SK-N-SH (cell line): ENCODE measurements around the gene HOXB9. TPM values are rescaled to one million over a fixed set of nuclear protein-coding genes. Genes with fewer than 3 reads are reported as not detected.
A peak's percentile ranks its signal among the peaks of the same experiment; 100 is the strongest.

ENCODE experiments used
- CTCF ChIA-PET: fragments of 300-600, 350-600 bp; formaldehyde crosslinking; extraction: SDS; loops from one replicate; lab custom pipeline; 2021; lab: Yijun Ruan, JAX
- POLR2A ChIA-PET: fragments of 350-600 bp; sonication (Branson Sonifier 250); formaldehyde crosslinking; extraction: SDS; loops from one replicate; lab custom pipeline; 2020; ENCODE audit warnings: antibody characterized with exemption, inconsistent platforms; lab: Yijun Ruan, JAX
- DNase-seq: peaks from one replicate; pipeline ENCODE4 v3.0.0; 2012
- H2AFZ ChIP-seq: fragments of 200-600 bp; sonication (generic); 2 replicates; pipeline ENCODE4 v1.8.1; 2016; ENCODE audit warnings: antibody characterized with exemption, mild to moderate bottlenecking, low read depth
- H3F3A ChIP-seq: fragments of 200-600 bp; sonication (generic); replicated peaks from 2 replicates; pipeline ENCODE3; 2016; ENCODE audit warnings: antibody characterized with exemption, mild to moderate bottlenecking; ENCODE audit not compliant: insufficient read depth
- H3K27ac ChIP-seq, 2 experiments: fragments of 200-500 bp in 1 of 2; fragments of 200-600 bp in 1 of 2; sonication (Bioruptor generic) in 1 of 2; sonication (generic), shearing (Covaris generic) in 1 of 2; 2 replicates each; pipeline versions ENCODE4 v1.5.1 to v1.6.1; 2014 to 2016; ENCODE audit warnings: low read depth in 2 of 2, inconsistent platforms in 1 of 2, low read length in 1 of 2, mild to moderate bottlenecking in 1 of 2, mixed read lengths in 1 of 2
- H3K27me3 ChIP-seq: fragments of 200-600 bp; sonication (generic), shearing (Covaris generic); 2 replicates; pipeline ENCODE4 v1.6.1; 2016; ENCODE audit warnings: mixed run types; ENCODE audit not compliant: insufficient read depth
- H3K36me3 ChIP-seq, 2 experiments: fragments of 200-500 bp in 1 of 2; fragments of 200-600 bp in 1 of 2; sonication (Bioruptor generic) in 1 of 2; sonication (generic) in 1 of 2; replicated peaks in 1 of 2; 2 replicates each; pipeline versions ENCODE3 to v1.5.1; 2014 to 2016; ENCODE audit warnings: low read length in 1 of 2, mild to moderate bottlenecking in 1 of 2; ENCODE audit not compliant: insufficient read depth in 2 of 2, control insufficient read depth in 1 of 2
- H3K4me1 ChIP-seq, 2 experiments: fragments of 200-500 bp in 1 of 2; fragments of 200-600 bp in 1 of 2; sonication (Bioruptor generic) in 1 of 2; sonication (generic), shearing (Covaris generic) in 1 of 2; 2 replicates each; pipeline versions ENCODE4 v1.5.1 to v1.6.1; 2014 to 2016; ENCODE audit warnings: low read depth in 1 of 2, low read length in 1 of 2, mixed run types in 1 of 2; ENCODE audit not compliant: insufficient read depth in 2 of 2, control insufficient read depth in 1 of 2
- H3K4me2 ChIP-seq: fragments of 200-600 bp; sonication (generic), shearing (Covaris generic); 2 replicates; pipeline ENCODE4 v1.6.1; 2017; ENCODE audit warnings: mixed run types
- H3K4me3 ChIP-seq, 2 experiments: fragments of 200-500 bp in 1 of 2; fragments of 200-600 bp in 1 of 2; sonication (Bioruptor generic) in 1 of 2; sonication (generic), shearing (Covaris generic) in 1 of 2; 2 replicates each; pipeline versions ENCODE4 v1.5.1 to v1.8.1; 2014 to 2016; ENCODE audit warnings: low read depth in 2 of 2, inconsistent platforms in 1 of 2, low read length in 1 of 2, mild to moderate bottlenecking in 1 of 2, mixed read lengths in 1 of 2, moderate library complexity in 1 of 2
- H3K79me2 ChIP-seq: fragments of 200-600 bp; sonication (generic); 2 replicates; pipeline ENCODE4 v1.8.1; 2017; ENCODE audit warnings: mild to moderate bottlenecking; ENCODE audit not compliant: insufficient read depth
- H3K9ac ChIP-seq: fragments of 200-600 bp; sonication (generic); 2 replicates; pipeline ENCODE4 v1.6.1; 2017; ENCODE audit warnings: mixed run types
- H3K9me2 ChIP-seq: fragments of 200-600 bp; sonication (generic); 2 replicates; pipeline ENCODE4 v1.6.1; 2017; ENCODE audit warnings: mixed run types
- H3K9me3 ChIP-seq: fragments of 200-600 bp; sonication (generic); 2 replicates; pipeline ENCODE4 v1.6.1; 2017; ENCODE audit warnings: mixed run types, mild to moderate bottlenecking, moderate library complexity
- H4K20me1 ChIP-seq: fragments of 200-600 bp; sonication (generic); 2 replicates; pipeline ENCODE4 v1.6.1; 2017; ENCODE audit warnings: mild to moderate bottlenecking, mixed run types; ENCODE audit not compliant: insufficient read depth
- EZH2phosphoT487 ChIP-seq: fragments of 200-600 bp; sonication (generic); IDR thresholded peaks from 2 replicates; pipeline ENCODE4 v1.6.1; 2017; ENCODE audit warnings: low read depth, mixed run types, mild to moderate bottlenecking, antibody characterized with exemption, moderate library complexity, borderline replicate concordance
- NFIC ChIP-seq: IDR thresholded peaks from 2 replicates; pipeline ENCODE4 v1.4.0; 2012; ENCODE audit warnings: borderline replicate concordance
- RCOR1 ChIP-seq: fragments of 150-350 bp; IDR thresholded peaks from 2 replicates; pipeline ENCODE4 v1.6.1; 2017; ENCODE audit warnings: antibody characterized with exemption, low read length
- WGBS: methylation state at CpG from one replicate; pipeline ENCODE4 v1.1.6; 2017; ENCODE audit warnings: low lambda C conversion rate; 5-methylcytosine and 5-hydroxymethylcytosine counted together
- polyA plus RNA-seq, 3 experiments: library from polyadenylated mRNA; depleted of rRNA; stranded (reverse); fragments of >200 nt; gene quantifications; 2 replicates each; pipeline ENCODE4 v1.2.3, GENCODE V29; 2012
- TF ChIP-seq, protein P1 (sequence below): IDR thresholded peaks from 2 replicates; pipeline ENCODE4 v1.4.0; 2012; ENCODE audit warnings: low read depth, borderline replicate concordance

The HOXB9 gene
- polyA plus RNA-seq, 1 of the 3 experiments (the other 2 are of a cell fraction) = not detected

DNA sequence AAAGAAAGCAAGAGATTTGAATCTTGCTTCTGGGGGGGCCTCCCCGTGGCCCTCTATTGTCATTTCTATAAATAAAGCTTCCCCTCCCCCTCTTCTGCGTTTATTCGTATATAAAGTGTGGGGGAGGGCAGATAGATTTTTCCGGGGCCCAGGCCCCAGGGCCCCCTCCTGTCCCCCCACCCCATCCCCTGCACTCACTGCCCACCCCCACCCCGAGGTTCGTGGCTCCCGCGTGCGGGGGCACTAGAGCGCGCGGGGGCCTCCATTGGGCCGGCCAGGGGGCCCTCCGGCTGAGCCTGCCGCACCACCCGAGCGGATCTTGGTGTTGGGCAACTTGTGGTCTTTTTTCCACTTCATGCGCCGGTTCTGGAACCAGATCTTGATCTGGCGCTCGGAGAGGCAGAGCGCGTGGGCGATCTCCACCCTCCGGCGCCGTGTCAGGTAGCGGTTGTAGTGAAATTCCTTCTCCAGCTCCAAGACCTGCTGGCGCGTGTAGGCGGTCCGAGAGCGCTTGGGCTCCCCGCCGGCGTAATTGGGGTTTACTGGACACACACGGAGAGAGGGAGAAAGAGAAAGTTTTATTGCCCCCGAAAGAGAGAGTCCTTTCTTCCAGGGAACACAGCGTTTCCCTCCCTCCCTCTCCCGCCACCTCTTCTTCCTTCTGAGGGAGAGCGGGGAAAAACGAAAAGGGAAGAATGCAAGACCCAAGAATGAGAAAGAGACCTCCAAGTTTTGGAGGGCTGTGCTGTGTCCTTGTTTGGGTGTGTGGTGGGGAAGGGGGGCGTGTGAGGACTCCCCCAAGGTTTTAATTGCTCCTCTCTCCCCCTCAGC lies 49.5 kb downstream of the HOXB9 start:
- TF ChIP-seq RCOR1 = no peak
- TF ChIP-seq, protein P1, sequence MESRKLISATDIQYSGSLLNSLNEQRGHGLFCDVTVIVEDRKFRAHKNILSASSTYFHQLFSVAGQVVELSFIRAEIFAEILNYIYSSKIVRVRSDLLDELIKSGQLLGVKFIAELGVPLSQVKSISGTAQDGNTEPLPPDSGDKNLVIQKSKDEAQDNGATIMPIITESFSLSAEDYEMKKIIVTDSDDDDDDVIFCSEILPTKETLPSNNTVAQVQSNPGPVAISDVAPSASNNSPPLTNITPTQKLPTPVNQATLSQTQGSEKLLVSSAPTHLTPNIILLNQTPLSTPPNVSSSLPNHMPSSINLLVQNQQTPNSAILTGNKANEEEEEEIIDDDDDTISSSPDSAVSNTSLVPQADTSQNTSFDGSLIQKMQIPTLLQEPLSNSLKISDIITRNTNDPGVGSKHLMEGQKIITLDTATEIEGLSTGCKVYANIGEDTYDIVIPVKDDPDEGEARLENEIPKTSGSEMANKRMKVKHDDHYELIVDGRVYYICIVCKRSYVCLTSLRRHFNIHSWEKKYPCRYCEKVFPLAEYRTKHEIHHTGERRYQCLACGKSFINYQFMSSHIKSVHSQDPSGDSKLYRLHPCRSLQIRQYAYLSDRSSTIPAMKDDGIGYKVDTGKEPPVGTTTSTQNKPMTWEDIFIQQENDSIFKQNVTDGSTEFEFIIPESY = no peak
- TF ChIP-seq EZH2phosphoT487 = 0 out of 2 replicates have a peak, but pooled peaks have one; percentile 19
- TF ChIP-seq, all 33 proteins: peak for 1
- Histone ChIP-seq H4K20me1 (peaks cover 9% of the 10 kb centered on the region; the same call in 1 of the 2 replicates), H3K79me2 (no peaks in the 10 kb centered on the region), H3F3A (peaks cover 4% of the 10 kb centered on the region), H3K36me3 (no peaks in the 10 kb centered on the region), H3K27ac (no peak overlapping the region), H3K4me2 (no peak overlapping the region), H3K4me3 (no peak overlapping the region), H3K9ac (no peak overlapping the region), H3K4me1 (no peaks in the 10 kb centered on the region; a peak in 1 of 4 replicates), H3K27me3 (peaks cover 94% of the 10 kb centered on the region), H3K9me2 (no peaks in the 10 kb centered on the region), H3K9me3 (no peaks in the 10 kb centered on the region), H2AFZ (no peak overlapping the region)
- 23% methylated on average over 41 of the region's 43 CpGs for WGBS
- POLR2A ChIA-PET = no interaction called here
- no peak for DNase-seq
- CTCF ChIA-PET = interaction anchor here (0.8 to 1.4 kb wide), 3 partner anchors 17 to 41 kb away, joined by 3 to 5 read pairs (median 3); no protein-coding TSS in a partner anchor

DNA sequence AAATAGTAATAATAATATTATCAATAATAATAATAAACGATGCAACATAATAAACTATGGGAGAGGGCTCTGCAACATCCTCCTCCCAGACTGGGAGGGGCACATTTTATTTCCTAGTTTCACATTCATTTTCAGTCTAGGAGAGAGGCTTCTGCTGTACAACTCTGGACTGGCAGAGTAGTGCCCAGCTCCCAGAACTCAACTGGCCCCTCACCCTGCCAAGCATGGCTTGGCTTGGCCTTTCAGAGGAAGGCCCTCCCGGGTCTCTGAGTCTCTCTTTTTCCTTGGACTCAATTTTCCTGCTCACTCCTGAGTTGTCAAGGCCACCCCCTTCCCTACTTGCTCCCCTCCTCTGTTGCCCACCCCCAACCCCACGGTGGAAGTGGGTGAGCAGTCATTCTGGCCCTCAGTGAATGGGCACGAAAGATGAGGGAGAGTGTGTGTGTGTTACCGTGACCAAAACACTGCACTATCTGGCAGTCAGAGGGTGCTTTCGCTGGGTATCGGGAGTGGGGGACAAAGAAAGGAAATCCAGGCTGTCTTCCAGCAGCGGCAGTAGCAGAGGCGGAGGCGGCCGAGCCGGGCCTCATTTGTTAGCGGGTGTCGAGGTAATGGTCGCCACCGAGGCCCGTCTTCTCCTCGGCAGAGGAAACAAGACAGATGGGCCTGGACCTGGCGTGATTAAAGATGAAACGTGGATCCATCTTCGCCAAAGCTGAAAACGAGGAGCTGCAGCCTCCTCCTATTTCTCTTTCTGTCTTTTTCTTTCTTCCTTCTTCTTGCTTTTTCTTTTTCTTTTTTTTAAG lies 50.3 kb downstream of the HOXB9 start:
- Histone ChIP-seq H3K27ac (no peak overlapping the region), H3K79me2 (no peaks in the 10 kb centered on the region), H3K9me2 (no peaks in the 10 kb centered on the region), H3K9ac (no peak overlapping the region), H2AFZ (no peak overlapping the region), H3K4me3 (no peak overlapping the region), H3K36me3 (no peaks in the 10 kb centered on the region), H3K4me1 (no peaks in the 10 kb centered on the region; a peak in 1 of 4 replicates), H3K9me3 (no peaks in the 10 kb centered on the region), H3K27me3 (peaks cover 94% of the 10 kb centered on the region), H3F3A (peaks cover 4% of the 10 kb centered on the region), H4K20me1 (peaks cover 9% of the 10 kb centered on the region; the same call in 1 of the 2 replicates), H3K4me2 (no peak overlapping the region)
- 23% methylated on average over 22 of the region's 22 CpGs for WGBS
- no peak for DNase-seq
- peak; percentile 29; the same call in 1 of the 2 replicates for TF ChIP-seq EZH2phosphoT487
- TF ChIP-seq NFIC = no peak
- ChIA-PET CTCF (interaction anchor here (1.1 to 1.6 kb wide), 3 partner anchors 17 to 240 kb away, joined by 3 to 5 read pairs (median 3); no protein-coding TSS in a partner anchor), POLR2A (no interaction called here)
